Peyer's patch (tissue), 4 donors: ENCODE measurements around the gene MYO7A.

ENCODE experiments used
- CTCF ChIP-seq, 6 experiments: fragments of 450-650 bp in 4 of 6; fragments of 200-600 bp in 2 of 6; sonication (generic) in 1 of 6; IDR thresholded peaks; one replicate each; pipeline ENCODE4 v1.5.1; 2017 to 2019; ENCODE audit warnings: antibody characterized with exemption in 6 of 6, mild to moderate bottlenecking in 3 of 6, moderate library complexity in 1 of 6
- POLR2A ChIP-seq, 2 donors: fragments of 450-650 bp; IDR thresholded peaks; one replicate each; pipeline ENCODE4 v1.5.1; 2017; ENCODE audit warnings: antibody characterized with exemption in 2 of 2, mild to moderate bottlenecking in 2 of 2, moderate library complexity in 2 of 2

- TF ChIP-seq CTCF (IDR thresholded peaks at IDR 0.05), result no peak
- TF ChIP-seq POLR2A (IDR thresholded peaks at IDR 0.05), result no peak
Observed at GRCh38 chr11:77146261-77147035, 18.4 kb downstream of the MYO7A start.
